ENCODE results near the gene TBCK.
"Not testable (repeated sequence)": the region's sequence is repeated elsewhere in the genome, so short reads cannot be mapped to it uniquely, and the experiment has no call there.

TBCK gene

DNA sequence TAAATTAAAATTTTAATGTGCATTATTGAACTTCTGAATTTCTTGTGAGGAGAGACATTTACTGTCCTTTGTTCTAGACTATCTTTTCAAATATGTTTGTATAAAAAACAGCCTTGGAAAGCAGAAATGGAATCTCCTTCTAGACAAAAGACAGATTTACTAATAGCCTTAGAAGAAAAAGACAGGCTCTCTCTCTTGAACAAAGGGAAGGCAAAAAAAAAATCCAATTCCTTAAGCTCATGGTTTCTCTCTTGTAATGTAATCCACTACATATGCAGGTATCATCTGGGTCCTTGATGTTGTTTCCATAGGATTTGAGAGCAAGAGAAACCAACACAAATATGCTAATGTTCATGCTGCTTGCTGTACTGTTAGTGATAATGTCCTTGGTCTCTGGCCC is 106.0 kb downstream of the TBCK start:
- no peak for DNase-seq

DNA sequence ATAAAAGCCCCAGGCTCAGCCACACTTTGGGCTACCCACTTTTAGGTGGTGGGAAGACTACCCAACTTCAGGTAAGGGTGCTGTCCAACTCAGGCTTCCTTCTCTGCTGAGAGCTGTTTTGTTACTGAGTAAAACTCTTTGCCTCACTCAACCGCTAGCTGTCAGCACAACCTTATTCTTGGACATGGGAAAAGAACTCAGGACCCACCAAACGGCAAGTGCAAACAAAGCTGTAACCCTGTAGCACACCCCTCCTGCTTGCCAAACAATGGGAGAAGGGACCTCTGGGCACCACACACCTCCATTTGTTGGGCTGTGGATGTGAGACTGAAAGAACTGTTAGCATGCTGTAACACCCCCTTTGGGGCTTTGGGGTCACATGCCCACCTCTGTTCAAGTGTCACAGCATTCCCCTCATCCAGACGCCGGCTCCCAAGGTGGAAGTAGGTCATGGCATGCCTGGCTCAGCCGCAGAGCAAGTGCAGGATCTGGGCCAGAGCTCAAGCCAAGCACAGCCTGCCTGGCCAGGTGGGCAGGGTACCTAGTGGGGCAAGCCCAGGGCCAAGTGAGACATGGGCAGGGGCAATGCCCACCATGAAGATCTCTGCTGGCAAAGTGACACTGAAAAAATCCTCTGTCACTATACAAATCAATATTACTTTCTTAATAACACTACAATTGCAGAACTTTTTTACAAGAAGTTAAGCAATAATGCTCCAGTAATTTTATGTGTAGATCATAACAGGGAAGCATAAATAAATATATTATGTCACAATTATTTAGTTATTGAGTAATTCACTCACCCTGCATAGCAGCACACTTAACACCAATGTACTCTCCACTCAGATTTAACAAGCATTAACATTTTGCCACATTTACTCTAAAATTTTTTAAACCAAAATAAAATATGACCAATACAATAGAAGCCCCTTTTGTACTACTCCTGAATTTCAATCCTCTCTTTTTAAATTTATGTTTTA is 107.2 kb downstream of the TBCK start:
- DNase-seq, result peak in 1 of 14 donors; percentile 2

DNA sequence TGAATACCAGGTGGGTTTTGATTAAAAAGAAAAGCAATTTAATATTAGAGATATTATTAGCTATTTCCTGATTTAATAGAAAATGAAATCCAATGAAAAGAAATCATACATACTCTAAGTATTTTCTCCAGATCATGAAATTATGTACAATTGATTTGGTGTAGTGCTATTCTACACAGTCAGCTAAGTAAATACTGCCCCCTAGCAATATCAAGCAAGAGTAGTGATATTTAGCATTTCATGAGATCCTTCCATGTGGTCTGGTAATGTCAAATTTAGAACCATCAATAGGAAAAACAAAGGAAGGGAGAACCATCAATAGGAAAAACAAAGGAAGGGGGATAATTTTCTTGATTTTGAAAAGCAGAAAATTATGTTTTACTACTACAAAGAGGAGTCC is 114.6 kb downstream of the TBCK start:
- DNase-seq, result no peak

DNA sequence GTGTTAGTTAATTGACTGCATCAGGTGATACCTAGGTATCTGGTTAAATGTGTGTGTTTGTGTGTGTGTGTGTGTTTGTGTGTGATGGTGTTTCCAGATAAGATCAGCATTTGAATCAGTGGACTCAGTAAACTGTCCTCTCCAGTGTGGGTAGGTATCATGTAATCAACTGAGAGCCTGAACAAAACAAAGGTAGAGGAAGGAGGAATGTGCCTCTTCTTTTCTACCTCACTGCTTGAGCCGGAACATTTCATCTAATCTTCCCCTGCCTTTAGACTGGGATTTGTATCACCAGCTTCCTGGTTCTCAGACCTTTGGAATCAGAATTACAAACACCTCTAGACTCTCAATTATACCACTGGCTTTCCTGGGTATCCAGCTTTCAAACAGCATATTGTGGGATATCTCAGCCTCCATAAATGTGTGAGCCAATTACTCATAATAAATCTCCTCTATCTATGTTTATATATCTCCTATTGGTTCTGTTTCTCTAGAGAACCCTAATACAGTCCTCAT is 120.5 kb downstream of the TBCK start:
- no peak for DNase-seq

DNA sequence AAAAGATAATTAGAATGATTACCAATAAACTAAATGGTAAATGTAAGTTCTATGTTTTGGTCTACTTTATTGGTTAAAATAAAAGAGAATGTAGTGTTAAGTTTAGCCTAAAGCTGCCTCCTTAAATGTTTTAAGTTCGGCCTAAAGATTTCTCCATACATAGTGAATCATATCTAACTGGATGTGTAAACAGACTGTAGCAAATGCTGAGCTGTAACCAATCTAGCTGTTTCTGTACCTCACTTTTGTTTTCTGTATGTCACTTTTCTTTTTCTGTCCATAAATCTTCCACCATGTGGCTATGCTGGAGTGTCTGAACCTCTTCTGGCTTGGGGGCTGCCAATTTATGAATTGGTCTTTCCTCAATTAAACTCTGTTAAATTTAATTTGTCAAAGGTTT is 121.2 kb downstream of the TBCK start:
- DNase-seq, result no peak

DNA sequence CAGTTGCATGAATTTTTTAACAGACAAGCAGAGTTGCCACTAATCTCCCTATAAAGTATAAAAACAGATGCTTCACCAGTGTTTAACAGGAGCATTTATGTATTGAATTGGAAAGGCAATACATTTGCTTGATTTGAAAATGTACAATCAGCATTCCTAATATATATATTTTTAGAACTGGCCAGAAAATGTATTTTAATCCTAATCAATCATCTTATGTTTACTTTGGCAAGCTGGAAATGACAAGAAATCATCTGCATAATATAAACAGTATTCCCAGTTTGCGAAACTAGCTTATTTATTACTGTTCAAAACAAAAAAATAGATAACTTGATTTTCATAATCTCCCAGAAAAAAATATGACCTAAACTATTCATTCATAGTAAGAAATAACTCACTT is 123.9 kb downstream of the TBCK start:
- no peak for DNase-seq

DNA sequence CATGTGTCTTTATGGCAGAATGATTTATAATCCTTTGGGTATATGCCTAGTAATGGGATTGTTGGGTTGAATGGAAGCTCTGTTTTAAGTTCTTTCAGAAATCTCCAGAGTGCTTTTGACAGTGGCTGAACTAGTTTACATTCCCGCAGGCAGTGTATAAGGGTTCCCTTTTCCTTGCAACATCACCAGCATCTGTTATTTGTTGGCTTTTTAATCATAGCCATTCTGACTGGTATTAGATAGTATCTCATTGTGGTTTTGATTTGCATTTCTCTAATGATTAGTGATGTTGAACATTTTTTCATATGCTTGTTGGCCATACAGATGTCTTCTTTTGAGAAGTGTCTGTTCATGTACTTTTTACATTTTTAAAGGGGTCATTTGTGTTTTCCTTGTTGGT is 129.8 kb downstream of the TBCK start:
- no peak for DNase-seq

DNA sequence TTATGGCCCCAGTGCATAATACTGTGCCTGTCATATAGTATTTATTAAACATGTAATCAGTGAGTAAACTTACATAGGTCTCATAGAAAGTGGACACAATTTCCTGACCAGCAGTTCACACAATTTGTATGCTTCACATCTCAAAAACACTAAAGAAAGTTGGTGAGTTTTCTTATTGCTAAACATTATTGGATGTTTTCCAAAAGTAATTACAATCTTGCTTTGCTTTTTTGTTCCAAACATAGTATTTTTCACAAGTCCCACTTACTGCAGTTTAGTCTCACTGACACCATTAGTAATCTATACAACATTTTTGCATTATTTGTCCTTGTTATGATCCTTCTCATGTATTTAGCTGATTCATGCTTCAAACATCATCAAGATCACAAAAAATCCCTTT is 132.5 kb downstream of the TBCK start:
- no peak for DNase-seq

DNA sequence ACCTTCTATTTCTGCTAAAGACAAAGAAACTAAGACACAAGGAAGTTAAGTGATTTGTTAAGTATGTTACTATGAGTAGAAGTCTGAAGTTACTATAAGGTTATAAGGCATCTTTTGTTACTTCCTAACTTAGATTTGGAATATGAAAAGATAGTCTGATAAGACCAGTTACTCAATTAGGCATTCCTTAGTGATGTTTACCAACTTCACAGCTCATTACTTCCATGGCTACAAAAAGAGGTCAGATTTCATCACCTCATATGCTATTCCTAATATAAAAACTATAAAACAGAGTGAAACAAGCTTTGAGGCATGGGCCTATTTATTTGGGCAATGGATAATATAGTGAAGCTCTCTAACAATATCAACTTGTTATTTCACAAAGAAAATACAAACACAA is 143.1 kb downstream of the TBCK start:
- no peak for DNase-seq

DNA sequence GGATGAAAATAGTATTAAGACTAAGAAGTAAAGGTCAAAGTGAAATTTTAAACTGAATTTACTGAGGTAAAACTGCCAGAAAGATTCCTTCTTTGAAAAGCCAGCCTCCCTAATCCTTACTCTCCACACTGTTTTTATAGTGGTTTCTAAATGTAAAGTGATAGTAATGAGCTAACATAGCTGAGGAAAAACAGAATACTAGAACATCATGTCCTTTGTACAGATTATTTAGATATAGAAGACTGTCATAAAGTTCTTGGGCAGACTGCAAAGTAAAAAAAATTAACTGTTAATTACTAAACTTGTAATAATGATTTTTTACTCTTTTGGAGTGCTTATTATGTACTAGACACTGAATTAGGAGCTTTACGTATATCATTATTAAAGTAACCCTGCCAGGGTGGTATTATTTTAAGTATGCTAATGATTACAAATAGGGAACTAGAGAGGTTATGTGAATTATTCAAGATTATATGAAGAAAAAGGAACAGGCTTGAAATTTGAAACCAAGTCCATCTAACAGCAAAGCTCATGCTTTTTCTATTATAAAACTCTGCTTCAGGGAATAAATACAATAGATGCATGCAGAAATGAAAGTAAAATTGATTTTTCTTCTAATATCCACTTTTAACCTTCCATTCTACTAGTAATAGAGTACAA is 150.5 kb downstream of the TBCK start:
- no peak for DNase-seq

DNA sequence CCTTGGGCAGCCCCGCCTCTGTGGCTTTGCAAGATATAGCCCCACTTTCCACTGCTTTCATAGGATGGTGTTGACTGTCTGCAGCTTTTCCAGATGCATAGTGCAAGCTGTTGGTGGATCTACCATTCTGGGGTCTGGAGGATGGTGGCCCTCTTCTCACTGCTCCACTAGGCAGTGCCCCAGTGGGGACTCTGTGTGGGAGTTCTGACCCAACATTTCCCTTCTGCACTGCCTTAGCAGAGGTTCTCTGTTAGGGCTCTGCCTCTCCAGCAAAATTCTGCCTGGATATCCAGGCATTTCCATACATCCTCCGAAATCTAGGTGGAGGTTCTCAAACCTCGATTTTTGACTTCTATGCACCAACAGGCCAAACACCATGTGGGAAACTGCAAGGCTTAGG is 153.7 kb downstream of the TBCK start:
- DNase-seq, result no peak

DNA sequence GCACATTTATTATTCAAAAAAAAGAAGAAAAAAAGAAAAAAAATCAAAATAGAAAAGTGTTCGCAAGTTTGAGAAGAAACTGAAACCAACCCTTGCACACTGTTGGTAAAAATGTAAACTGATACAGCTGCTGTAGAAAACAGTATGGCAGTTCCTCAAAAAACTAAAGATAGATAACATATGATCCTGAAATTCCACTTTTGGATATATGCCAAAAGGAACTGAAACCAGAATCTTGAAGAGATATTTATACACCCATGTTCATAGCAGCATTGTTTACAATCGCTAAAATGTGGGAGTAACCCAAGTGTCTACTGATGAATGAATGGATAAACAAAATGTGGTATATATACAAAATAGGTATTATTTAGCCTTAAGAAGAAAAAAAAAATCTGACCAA is 155.4 kb downstream of the TBCK start:
- no peak for DNase-seq

DNA sequence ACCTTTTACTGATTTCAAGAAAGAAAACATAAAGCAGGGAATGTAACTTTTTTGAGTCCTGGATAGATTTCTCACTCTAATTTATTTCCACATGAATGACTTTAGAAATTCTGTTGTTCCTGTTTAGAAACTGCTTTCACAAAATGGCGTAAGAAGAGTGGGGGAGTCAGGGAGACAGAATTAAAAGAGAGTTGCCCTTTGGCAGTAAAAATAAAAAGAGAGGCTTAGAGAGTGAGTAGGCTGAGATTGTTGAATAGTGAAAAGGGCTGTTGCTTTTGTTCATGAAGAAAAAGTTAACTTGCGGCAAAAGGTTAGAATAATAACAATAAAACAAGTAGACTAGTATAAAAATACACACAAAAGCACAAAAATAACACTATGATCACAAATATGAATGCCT is 166.1 kb downstream of the TBCK start:
- DNase-seq, result no peak

DNA sequence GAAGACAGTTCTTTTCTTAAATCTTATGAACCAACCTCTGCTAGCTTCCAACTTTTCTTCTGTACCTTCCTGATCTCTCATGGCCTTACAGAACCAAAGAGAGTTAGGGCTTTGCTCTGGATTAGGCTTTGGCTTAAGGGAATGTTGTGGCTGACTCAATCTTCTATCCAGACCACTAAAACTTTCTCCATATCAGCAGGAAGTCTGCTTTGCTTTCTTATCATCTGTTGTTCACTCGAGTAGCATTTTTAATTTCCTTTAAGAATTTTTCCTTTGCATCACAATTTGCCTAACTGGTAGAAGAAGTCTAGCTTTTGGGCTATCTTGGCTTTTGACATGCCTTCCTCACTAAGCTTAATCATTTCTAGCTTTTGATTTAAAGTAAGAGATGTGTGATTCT is 167.0 kb downstream of the TBCK start:
- no peak for DNase-seq

DNA sequence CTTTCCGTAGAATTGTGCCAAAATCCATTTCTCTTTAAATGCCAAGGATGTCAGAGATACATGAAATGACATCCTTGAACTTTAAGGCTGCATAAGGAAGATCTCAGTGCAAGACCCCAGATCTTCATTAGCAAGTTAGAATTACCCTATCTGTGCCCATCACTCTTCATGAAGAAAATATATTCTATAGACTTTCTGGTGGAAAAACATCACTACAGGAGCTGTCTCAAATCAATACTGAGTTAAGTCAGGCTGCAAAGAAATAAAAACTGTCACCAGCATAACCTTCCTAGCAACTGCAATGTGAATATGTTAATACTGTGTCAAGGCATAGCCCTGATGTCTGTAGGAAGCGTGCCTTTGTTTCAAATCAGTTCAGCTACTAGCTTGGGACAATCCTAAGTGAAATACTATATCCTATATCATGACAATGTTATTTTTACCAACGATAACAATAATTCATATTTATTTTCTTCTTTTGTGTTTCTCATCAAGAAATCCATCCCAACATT is 173.3 kb downstream of the TBCK start:
- DNase-seq, result no peak

DNA sequence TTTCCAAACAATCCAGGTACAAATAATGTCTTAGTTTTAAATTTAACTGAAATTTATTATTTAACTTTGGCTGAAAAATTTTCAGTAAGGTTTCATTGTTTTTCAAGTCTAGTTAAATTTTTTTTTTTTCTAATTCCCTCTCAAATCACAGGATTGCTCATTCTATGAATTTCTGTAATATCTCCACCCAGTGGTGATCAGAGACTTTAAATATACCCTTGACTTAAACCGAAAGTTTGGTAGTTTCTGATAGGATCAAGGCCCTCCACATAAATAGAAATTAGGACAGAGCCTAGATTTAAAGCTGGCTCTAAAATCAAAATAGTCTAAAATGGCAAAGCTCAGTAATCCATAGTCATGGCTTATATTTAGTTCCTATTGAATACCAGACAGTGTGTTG is 175.4 kb downstream of the TBCK start:
- DNase-seq, result no peak

DNA sequence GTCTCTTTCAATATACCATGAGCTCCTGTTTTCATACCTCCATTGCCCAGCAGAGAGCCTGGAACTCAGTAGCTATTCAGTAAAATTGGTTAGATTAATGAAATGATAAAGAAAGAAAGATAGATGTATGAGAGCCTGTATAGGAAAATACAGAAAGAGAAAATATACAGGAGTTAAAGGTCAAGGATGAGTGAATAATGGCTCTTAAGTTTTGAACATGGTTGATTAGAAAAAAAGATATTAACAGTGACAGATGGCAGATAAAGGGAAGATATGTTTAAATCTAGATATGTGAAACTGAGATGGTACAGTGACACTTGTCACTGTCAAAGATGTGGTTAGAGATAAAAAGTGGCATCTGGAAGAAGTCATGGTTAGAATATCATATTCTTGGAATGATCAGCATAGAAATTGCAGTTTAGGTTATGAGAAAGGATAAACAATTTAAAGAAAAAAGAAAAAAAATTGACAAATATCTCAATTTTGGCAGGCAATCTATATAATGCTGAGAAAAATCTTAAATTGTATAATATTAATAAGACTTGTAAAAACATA is 179.2 kb downstream of the TBCK start:
- no peak for DNase-seq

DNA sequence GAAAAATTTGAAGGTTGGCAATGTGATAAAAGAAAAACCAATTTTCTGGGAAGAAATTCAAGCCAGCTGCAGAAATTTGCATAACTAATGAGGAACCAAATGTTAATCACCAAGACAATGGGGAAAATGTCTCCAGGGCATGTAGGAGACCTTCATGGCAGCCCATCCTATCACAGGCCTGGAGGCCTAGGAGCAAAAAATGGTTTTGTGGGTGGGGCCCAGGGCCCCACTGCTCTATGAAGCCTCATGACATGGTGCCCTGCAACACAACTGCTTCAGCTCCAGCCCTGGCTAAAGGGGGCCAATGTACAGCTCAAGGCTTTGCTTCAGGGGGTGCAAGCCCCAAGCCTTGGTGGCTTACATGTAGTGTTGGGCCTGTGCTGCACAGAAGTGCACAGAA is 184.0 kb downstream of the TBCK start:
- no peak for DNase-seq

DNA sequence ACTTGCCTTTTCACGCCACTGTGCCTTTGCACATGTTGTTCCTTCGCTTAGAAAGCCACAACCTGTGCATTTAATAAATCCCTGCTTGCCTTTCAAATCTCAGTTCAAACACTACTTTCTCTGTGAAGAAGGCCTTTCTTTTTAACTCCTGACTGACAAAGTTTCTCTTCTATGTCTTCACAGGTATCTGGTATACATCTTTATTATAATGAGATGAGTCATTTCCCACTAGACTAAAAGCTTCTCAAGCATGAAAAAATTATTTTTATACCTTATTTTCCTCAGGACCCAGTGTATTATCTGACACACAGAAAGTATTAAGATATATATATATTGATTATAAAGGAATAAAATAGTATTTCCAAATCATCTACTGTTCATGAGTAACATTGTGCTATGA is 189.9 kb downstream of the TBCK start:
- no peak for DNase-seq

DNA sequence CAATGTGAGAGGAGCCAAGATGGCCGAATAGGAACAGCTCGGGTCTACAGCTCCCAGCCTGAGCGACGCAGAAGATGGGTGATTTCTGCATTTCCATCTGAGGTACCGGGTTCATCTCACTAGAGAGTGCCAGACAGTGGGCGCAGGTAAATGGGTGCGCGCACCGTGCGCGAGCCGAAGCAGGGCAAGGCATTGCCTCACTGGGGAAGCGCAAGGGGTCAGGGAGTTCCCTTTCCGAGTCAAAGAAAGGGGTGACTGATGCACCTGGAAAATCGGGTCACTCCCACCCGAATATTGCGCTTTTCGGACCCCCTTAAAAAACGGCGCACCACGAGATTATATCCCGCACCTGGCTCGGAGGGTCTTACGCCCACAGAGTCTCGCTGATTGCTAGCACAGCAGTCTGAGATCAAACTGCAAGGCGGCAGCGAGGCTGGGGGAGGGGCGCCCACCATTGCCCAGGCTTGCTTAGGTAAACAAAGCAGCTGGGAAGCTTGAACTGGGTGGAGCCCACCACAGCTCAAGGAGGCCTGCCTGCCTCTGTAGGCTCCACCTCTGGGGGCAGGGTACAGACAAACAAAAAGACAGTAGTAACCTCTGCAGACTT is 196.0 kb downstream of the TBCK start:
- DNase-seq, result not testable (repeated sequence)

DNA sequence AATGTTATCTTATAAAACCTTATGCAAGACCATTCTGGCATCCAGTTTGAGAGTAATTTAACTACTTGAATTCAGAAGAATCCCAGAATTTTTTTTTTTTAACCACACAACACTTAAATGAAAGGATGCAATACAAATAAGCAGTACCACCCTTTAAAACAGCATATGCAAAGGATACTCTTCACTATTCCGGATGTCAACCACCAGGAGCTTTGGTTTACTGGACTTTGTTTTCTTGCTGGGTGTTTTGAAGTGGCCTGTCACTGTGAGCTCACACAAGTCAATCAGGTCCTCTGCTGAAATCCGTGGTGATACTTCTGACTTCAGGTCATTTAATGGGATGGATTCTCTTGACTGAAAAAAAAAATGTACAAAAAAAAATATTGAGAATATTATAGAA is 200.0 kb downstream of the TBCK start:
- no peak for DNase-seq

DNA sequence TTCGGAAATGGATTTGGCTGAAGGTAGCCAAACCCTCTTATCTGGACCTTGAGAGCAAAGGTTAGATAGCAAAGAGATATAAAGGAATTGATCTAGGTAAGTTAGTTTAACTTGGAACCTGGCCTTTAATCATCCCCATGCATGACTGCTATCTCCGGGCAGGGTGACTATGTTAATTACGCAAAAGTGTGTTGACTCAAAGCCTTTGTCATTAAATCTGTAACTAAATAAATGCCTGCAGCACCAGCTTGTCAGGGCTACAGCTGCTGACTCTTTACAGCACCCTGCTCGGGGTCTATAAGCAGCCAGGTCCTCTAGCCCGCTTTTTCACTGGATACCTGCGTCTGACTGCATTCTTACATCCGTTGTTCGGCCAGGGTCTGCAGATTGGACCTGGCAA is 201.7 kb downstream of the TBCK start:
- no peak for DNase-seq

Measured in C1 segment of cervical spinal cord (tissue), 14 donors.